HL-60 (cell line): ENCODE measurements around the gene EPS8L1.

Experiments used
- DNase-seq, 2 experiments: peaks; one replicate each; pipeline ENCODE4 v3.0.0-alpha.2; 2010 to 2020; ENCODE audit warnings: low read depth in 1 of 2, low spot score in 1 of 2
- H3K27ac ChIP-seq: fragments of 250-450 bp; sonication (Bioruptor Pico); replicated peaks from 2 replicates; pipeline ENCODE4 v1.5.1; 2020; ENCODE audit warnings: mild to moderate bottlenecking, moderate library complexity
- H3K27me3 ChIP-seq: fragments of 250-450 bp; sonication (Bioruptor Pico); 2 replicates; pipeline ENCODE4 v1.5.1; 2021; ENCODE audit warnings: mild to moderate bottlenecking, moderate library complexity; ENCODE audit not compliant: insufficient read depth, poor library complexity, severe bottlenecking
- H3K4me3 ChIP-seq: replicated peaks from 2 replicates; pipeline ENCODE4 v1.5.1; 2011; ENCODE audit warnings: mild to moderate bottlenecking, control low read depth, low read length; ENCODE audit not compliant: insufficient read depth
- CTCF ChIP-seq: IDR thresholded peaks from one replicate; pipeline ENCODE4 v1.5.1; 2011; ENCODE audit warnings: low read length, control low read depth, inconsistent platforms; ENCODE audit not compliant: insufficient read depth
- GABPA ChIP-seq: IDR thresholded peaks from 2 replicates; pipeline ENCODE4 v1.6.1; 2012; ENCODE audit warnings: low read depth
- POLR2AphosphoS5 ChIP-seq: IDR thresholded peaks from 2 replicates; pipeline ENCODE4 v1.6.1; 2012; ENCODE audit warnings: low read depth
- SPI1 ChIP-seq: IDR thresholded peaks from 2 replicates; pipeline ENCODE4 v1.6.1; 2012; ENCODE audit warnings: low read depth, mild to moderate bottlenecking, borderline replicate concordance
- TF ChIP-seq, protein P1 (sequence below): IDR thresholded peaks from 2 replicates; pipeline ENCODE4 v1.6.1; 2012; ENCODE audit warnings: low read depth; ENCODE audit not compliant: insufficient replicate concordance

Gene EPS8L1

DNA sequence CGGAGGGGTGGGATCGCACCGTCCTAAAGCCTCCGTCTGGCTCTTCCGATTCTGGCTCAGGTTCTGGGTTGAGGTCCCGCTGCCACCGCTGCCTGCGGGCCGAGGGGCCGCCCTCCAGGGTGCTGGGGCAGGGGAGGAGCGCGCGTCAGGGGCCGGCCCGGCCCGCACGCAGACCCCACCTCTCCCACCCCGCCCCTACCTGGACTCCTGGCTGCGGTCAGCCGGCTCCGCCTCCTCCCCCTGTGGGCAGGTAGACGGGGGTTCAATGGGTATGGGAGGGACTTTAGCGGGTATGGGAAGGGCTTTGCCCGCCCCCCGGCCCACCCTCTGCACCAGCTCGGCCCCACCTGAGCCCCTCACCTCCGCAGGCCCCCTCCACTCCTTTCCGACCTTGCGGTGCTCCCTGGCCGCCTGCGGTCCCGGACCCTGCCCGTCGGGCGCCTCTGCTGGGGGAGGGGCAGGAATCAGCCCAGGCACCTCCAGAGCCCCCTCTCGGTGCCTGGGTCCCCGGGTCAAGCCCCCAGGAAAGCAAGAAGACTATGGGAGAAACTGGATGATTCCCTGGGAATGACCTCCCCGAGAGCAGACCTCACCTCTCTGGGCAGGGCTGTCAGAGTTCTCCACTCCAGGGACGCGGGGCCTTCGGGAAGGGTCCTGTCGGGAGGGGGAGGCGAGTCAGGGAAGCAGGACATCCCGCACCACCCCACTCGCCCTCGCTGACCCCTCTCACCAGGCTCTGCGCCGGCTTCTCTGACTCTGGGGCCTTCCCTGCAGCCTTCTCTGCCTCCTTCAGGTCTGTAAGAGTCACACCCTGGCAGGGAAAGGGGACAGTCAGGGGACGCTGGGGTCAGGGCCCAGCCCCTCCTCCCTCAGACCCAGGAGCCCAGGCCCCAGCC, 17.0 kb downstream of the EPS8L1 start:
- Histone ChIP-seq H3K27me3 (no peaks in the 10 kb centered on the region), H3K27ac (no peak overlapping the region), H3K4me3 (no peak overlapping the region)
- DNase-seq = no peak
- TF ChIP-seq, protein P1, sequence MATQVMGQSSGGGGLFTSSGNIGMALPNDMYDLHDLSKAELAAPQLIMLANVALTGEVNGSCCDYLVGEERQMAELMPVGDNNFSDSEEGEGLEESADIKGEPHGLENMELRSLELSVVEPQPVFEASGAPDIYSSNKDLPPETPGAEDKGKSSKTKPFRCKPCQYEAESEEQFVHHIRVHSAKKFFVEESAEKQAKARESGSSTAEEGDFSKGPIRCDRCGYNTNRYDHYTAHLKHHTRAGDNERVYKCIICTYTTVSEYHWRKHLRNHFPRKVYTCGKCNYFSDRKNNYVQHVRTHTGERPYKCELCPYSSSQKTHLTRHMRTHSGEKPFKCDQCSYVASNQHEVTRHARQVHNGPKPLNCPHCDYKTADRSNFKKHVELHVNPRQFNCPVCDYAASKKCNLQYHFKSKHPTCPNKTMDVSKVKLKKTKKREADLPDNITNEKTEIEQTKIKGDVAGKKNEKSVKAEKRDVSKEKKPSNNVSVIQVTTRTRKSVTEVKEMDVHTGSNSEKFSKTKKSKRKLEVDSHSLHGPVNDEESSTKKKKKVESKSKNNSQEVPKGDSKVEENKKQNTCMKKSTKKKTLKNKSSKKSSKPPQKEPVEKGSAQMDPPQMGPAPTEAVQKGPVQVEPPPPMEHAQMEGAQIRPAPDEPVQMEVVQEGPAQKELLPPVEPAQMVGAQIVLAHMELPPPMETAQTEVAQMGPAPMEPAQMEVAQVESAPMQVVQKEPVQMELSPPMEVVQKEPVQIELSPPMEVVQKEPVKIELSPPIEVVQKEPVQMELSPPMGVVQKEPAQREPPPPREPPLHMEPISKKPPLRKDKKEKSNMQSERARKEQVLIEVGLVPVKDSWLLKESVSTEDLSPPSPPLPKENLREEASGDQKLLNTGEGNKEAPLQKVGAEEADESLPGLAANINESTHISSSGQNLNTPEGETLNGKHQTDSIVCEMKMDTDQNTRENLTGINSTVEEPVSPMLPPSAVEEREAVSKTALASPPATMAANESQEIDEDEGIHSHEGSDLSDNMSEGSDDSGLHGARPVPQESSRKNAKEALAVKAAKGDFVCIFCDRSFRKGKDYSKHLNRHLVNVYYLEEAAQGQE = no peak
- TF ChIP-seq CTCF = no peak

- no peak overlapping the region for H3K27ac ChIP-seq
- H3K27me3 ChIP-seq = no peaks in the 10 kb centered on the region
- no peak overlapping the region for H3K4me3 ChIP-seq
- no peak for DNase-seq
- no peak for TF ChIP-seq SPI1
- no peak for TF ChIP-seq POLR2AphosphoS5
- TF ChIP-seq GABPA = no peak
- TF ChIP-seq, protein P1 = no peak
- TF ChIP-seq CTCF = no peak
These were observed 19.0 kb downstream of the EPS8L1 start for GRCh38 chr19:55094456-55095259.

DNA sequence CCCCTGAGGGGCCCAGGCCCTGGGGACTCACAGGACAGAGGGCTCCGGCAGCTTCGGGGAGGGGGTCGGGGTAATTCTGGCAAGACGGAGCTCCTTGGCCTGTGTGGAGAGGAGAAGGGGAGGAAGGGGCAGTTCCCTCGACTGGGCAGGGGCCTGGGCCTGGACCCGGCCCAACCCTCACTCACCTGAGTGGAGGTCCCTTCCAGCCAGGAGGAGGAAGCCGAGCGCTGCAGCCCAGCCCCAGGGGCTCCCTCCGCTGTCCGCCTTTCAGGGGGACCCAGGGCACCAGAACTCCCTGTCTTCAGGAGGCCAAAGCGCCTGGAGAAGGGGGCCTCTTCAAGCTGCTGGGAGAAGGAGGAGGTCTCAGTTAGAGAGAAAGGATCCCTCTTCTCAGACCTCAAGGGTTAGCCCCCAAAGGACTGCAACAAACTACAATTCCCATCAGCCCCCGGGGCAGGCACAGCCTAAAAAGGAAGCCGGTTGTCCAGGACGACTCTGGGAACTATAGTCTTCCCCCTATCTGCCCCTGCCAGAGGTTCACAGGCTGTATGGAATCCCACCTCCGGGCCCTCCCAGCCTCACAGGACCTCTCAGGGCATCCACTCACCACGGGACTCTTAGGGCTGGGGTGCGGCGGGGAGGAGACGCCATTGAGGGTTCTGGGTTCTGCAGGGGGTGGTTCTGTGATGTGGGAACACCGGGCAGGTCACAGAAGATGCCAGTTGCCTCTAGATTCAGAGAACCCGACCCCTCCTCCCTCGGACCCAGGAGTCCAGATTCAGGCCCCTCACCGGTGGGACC, 19.8 kb downstream of the EPS8L1 start:
- DNase-seq = no peak
- no peak overlapping the region for H3K4me3 ChIP-seq
- TF ChIP-seq CTCF = no peak
- TF ChIP-seq, protein P1 = no peak
- no peak for TF ChIP-seq POLR2AphosphoS5
- no peak for TF ChIP-seq SPI1
- TF ChIP-seq GABPA = no peak
- H3K27ac ChIP-seq = no peak overlapping the region
- no peaks in the 10 kb centered on the region for H3K27me3 ChIP-seq
